ENCODE data around the gene TNNC1. TPM values are rescaled to one million over a fixed set of nuclear protein-coding genes. Genes with fewer than 3 reads are reported as not detected.
A peak's percentile ranks its signal among the peaks of the same experiment; 100 is the strongest.

The TNNC1 gene
- total RNA-seq, 1 experiment from 2014 or later: 8.2 TPM

- DNase-seq (ENCODE audit: low read depth): no peak
These were observed 21.6 kb downstream of the TNNC1 start for GRCh38 chr3:52432225-52432624.

- DNase-seq (ENCODE audit: low read depth): no peak
These were observed 22.2 kb downstream of the TNNC1 start for GRCh38 chr3:52431459-52432223.

- no peak for DNase-seq (ENCODE audit: low read depth)
These were observed 23.4 kb downstream of the TNNC1 start for GRCh38 chr3:52430416-52430810.

- DNase-seq (ENCODE audit: low read depth): no peak
These were observed 23.9 kb downstream of the TNNC1 start for GRCh38 chr3:52429779-52430415.

- DNase-seq (ENCODE audit: low read depth): no peak
These were observed 24.8 kb downstream of the TNNC1 start for GRCh38 chr3:52429031-52429430.

GRCh38 chr3:52428151-52429005 lies 25.5 kb downstream of the TNNC1 start:
- peak; percentile 72 for DNase-seq (ENCODE audit: low read depth)

DNA sequence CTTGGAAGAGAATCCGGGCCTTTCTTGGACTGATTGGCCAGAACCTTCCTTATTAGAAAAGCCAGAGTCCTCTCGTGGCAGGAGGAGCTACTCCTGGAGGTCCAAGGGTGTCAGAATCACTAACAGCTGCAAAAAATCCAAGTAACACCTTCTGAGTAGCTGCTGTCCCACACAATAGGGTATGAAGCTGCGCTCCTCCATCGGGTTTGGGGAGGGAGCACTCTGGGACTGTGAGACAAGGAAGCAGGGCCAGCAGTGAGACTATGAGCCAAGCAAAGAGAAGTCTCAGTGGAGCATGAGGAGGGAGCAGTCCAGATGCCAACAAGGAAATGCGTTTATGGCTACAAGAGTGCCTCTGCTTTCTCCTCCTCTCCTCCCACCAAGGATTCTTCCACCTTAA lies 30.7 kb downstream of the TNNC1 start:
- DNase-seq (ENCODE audit: low read depth): no peak

- DNase-seq (ENCODE audit: low read depth): no peak
These were observed 31.2 kb downstream of the TNNC1 start for GRCh38 chr3:52422669-52423068.

DNA sequence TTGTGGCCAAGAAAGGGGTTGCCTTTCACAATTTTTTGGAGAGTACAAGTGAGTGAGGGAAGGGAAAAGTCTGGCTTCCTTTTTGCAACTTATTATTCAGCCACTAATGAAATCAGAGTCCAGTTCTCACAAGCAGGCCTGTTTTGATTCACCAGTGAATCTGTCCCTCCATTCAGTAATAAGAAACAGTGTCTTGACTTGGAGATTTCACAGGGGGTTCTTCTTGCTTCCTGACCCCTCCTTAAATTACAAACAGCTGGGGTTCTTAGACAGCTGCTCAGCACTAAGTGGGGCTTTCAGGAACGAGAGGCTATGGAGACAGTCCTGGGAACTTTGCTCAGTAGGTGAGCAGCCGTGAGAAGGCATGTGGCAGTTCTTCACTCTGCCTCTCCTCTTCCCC lies 33.5 kb downstream of the TNNC1 start:
- DNase-seq (ENCODE audit: low read depth): no peak

GRCh38 chr3:52415800-52416199 lies 38.0 kb downstream of the TNNC1 start:
- no peak for DNase-seq (ENCODE audit: low read depth)

DNA sequence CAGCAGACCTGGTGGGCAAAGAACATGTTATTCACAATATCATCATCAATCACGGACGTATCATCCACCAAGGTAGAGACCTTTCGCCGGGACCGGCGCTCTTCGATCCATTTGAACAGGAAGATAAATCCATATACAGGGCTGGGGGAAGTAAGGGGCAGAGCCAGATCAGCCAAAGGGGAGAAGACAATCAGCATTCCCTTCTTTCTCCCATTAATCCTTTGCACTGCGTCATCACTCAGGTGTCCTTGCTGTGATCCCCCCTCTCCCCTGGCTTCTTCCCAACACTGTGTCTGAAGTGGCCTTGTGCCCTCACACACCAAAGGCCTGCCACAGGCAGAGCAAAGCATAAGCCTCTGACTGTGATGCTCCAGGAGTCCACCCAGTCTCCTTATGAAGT lies 45.4 kb downstream of the TNNC1 start:
- no peak for DNase-seq (ENCODE audit: low read depth)

- no peak for DNase-seq (ENCODE audit: low read depth)
These were observed 46.1 kb downstream of the TNNC1 start for GRCh38 chr3:52407779-52408178.

GRCh38 chr3:52406791-52407510 lies 46.9 kb downstream of the TNNC1 start:
- DNase-seq (ENCODE audit: low read depth): no peak

GRCh38 chr3:52406231-52406661 lies 47.6 kb downstream of the TNNC1 start:
- no peak for DNase-seq (ENCODE audit: low read depth)

GRCh38 chr3:52405601-52406110 lies 48.2 kb downstream of the TNNC1 start:
- no peak for DNase-seq (ENCODE audit: low read depth)

DNA sequence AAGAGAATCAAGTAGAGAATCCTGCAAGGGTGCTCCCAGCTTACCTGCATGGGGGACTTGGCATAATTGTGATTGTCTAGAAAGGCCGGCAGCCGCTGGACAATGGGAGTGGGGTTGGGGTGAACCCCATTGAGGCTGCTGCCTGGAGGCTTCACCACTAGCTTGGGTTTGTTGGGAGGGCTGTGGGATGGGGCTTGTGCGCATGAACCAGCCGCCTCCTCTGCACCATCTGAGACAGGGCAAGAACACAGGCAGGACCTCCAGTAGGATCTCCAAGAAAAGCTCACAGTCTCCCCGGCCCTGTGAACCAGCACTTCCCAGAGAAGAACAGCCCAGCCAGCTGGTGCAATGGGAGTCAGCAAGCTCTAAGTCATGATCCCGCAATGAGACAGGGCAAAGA lies 48.8 kb downstream of the TNNC1 start:
- no peak for DNase-seq (ENCODE audit: low read depth)

DNA sequence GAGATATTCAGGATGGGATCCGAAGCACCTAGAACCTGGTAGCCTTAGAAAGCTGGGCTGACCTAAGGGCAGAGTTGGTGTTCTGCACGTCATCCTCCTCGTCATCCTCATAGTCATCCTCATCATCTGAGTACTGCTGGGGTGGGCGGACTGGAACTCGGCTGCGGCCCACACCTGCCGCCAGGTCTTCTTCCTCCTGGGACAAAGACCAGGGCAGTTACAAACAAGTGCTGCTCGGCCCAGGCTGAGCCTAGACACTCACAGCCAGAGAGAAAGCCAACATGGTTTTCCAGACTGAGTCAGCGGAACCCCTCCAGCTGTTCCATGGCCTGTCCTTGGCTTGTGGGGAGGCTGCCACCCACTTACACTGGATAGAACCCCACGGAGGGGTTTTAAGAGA lies 49.5 kb downstream of the TNNC1 start:
- no peak for DNase-seq (ENCODE audit: low read depth)

- DNase-seq (ENCODE audit: low read depth): peak; percentile 19
These were observed 49.9 kb downstream of the TNNC1 start for GRCh38 chr3:52403955-52404354.

DNA sequence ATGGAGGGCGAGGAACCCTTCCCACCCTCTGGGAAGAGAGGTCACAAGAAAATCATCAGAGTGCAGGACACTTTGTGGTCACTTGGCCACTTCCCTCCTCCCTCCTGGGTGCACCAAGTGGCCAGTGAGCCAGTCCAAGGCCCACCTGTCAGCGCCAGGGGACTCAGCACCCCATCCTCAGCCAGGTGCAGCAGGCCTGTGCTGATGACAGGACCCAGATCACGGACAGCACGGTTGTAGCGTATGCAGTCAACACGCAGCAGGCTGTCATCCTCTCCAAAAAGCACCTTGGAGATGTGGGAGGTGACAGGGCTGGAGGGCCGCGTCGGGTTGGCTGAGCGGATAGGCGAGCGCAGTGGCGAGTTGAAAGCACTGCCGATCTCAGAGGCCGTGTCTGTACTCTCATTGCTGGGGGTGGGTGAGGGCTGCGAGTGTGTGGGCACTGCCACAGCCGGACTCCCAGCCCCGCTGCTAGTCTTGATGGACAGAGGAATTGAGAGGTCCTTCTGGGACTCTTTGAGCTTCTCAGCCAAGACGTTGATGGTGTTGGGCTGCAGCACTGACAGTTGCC lies 50.5 kb downstream of the TNNC1 start:
- DNase-seq (ENCODE audit: low read depth): no peak

GRCh38 chr3:52402706-52403270 lies 51.1 kb downstream of the TNNC1 start:
- no peak for DNase-seq (ENCODE audit: low read depth)

DNA sequence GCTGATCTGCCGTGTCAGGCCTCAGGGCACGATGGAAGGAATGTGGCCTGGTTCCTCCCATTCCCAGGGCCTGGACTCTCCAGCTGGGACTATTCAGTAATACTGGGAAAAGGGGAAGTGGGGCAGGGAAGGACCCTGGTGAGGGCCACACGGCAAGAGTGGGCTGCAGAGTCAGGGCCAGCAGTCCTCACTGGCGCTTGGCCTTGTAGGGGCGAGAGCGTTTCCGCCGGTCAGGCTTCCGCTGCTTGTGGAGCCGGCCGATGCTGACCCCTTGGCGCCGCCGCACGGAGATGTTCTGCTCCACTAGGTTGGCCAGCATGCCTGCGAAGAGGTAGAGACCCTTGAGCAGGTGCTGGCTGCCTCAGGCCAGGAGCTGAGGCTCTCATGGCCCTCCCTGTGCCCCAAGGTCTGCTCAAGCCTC lies 51.7 kb downstream of the TNNC1 start:
- no peak for DNase-seq (ENCODE audit: low read depth)
